ENCODE results near the gene POLR2L.

GRCh38 chr11:836274-836673 is 6.1 kb downstream of the POLR2L start:
- TF ChIP-seq CTCF (IDR thresholded peaks at IDR 0.05; ENCODE audit: low read length) (no peak), EZH2phosphoT487 (IDR thresholded peaks at IDR 0.05; ENCODE audit: low read length) (no peak), EZH2 (optimal IDR thresholded peaks at IDR 0.05; ENCODE audit: low read depth, low read length) (no peak)
